Mesenteric fat pad (tissue), 1 donor: Measurements from ENCODE around the gene PHF5A. TPM values are rescaled to one million over a fixed set of nuclear protein-coding genes. Genes with fewer than 3 reads are reported as not detected.
A peak's percentile ranks its signal among the peaks of the same experiment; 100 is the strongest.

Experiments
- DNase-seq: peaks from one replicate; pipeline ENCODE4 v3.0.0-alpha.2; 2020; ENCODE audit warnings: low spot score
- long read RNA-seq: library from polyadenylated mRNA; unstranded; transcript quantifications from one replicate; pipeline ENCODE4 v2.0.0, GENCODE V29; 2020
- total RNA-seq: library from RNA; stranded (reverse); fragmentation: NEBNext Ultra II Directional; extraction: Animal tissue kit (Norgen Biotek cat#: 25700); gene quantifications from one replicate; pipeline ENCODE4 v1.2.1, GENCODE V29; 2021
- donor health status: DM: yes; HTN: yes; CAD: no.

PHF5A gene, protein sequence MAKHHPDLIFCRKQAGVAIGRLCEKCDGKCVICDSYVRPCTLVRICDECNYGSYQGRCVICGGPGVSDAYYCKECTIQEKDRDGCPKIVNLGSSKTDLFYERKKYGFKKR
- total RNA-seq: 35.9 TPM
- long read RNA-seq, transcript PHF5A-201 (4 exons, 1,086 nt): major isoform, 10 of 11 reads
- long read RNA-seq, partial matches to known transcripts: 0 of 11 reads
- long read RNA-seq, other reads (novel, unspliced or antisense): 1 of 11 reads

- peak; percentile 99 for DNase-seq
These were observed at the start of gene PHF5A, which contains the start of gene ACO2 for GRCh38 chr22:41468381-41469217. Gene PHF5A, minus strand, starts transcription at chr22:41468692. Its CDS starts 39 bp downstream, at chr22:41468653. Gene ACO2, plus strand, starts transcription at chr22:41469117. Its CDS starts 30 bp downstream, at chr22:41469147.

GRCh38 chr22:41518048-41518347, 49.5 kb upstream of the PHF5A start:
- no peak for DNase-seq

- DNase-seq: no peak
These were observed 48.9 kb upstream of the PHF5A start for GRCh38 chr22:41517172-41518047.

DNA sequence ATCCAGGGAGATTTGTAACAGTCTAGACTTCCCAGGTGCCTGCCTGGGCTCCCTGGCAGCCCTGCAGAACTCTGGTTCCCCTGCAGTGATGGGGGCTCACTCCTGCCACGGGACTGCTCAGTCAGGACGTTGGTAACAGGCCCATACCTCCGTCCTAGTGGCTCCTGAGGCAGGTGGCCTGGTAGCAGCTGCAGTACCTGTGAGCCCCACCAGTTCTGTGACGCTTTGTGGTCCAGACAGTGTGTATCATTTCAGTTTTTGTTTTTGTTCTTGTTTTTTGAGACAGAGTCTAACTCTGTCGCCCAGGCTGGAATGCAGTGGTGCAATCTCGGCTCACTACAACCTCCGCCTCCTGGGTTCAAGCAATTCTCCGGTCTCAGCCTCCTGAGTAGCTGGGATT, 48.0 kb upstream of the PHF5A start:
- no peak for DNase-seq

GRCh38 chr22:41513391-41513790, 44.9 kb upstream of the PHF5A start:
- DNase-seq: no peak

DNA sequence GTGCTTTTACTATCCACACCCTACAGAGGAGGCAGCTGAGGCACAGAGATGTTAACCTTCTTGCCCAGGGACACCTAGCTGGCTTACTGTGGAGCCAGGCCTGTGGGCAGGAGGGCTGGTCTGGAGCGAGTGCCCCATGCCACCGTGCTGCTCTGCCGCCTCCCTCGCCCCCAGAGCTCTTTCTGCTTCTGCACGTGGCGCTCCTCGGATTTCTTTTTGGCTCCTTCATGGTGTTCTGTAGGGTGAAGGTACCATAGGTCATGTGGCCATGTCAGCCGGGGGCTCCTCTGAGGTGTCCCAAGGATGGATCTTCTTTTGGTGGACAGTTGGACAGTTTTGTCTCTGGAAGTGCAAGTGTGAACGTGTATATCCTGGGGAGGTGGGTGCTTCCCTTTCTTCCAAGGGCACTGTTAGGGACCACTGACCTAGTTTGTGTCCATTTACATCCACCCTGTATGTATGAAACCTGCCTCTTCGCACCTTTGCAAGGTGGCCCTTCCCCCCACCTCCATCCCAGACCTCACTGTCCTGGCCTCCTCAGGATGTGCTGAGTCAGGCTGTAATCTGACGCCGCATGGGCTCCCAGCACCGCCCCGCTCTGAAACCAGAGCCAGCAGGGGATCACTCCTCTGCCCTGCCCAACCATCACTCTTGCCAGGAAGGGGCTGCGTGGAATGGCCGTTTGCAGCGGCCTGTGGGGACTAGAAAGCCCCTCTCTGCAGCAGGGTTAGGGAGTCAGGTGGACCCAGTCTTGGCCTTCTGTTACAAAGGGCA, 44.1 kb upstream of the PHF5A start:
- DNase-seq: no peak

GRCh38 chr22:41511521-41511968, 43.1 kb upstream of the PHF5A start:
- no peak for DNase-seq

- DNase-seq: no peak
These were observed 40.3 kb upstream of the PHF5A start for GRCh38 chr22:41508770-41509170.

DNA sequence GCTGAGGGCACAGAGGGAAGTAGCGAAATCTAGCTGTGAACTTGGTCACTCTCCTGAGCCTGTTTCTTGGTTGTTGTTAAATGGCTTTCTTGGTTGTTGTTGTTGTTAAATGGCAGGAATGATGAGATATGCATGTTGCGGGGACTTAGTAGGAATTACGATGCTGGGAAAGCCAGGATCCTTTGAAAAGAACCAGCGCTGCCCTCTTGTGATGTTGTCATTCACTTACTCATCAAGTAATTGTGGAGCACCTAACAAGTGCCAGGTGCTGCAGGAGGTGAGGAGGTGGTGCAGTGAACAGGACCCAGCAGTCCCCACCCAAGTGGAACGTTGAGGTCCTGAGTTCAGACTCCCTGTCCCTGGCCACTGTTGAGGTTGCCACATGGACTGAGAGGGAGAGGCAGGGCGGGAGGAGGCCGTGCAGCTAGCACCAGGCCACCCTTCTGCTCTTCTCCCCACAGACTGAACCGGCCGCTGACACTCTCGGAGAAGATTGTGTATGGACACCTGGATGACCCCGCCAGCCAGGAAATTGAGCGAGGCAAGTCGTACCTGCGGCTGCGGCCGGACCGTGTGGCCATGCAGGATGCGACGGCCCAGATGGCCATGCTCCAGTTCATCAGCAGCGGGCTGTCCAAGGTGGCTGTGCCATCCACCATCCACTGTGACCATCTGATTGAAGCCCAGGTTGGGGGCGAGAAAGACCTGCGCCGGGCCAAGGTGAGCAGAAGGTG, 39.0 kb upstream of the PHF5A start:
- DNase-seq: no peak

- no peak for DNase-seq
These were observed 37.2 kb upstream of the PHF5A start for GRCh38 chr22:41505511-41506220.

GRCh38 chr22:41504816-41505215, 36.3 kb upstream of the PHF5A start:
- DNase-seq: no peak

GRCh38 chr22:41504397-41504796, 35.9 kb upstream of the PHF5A start:
- no peak for DNase-seq

- DNase-seq: no peak
These were observed 32.7 kb upstream of the PHF5A start for GRCh38 chr22:41501209-41501608.

DNA sequence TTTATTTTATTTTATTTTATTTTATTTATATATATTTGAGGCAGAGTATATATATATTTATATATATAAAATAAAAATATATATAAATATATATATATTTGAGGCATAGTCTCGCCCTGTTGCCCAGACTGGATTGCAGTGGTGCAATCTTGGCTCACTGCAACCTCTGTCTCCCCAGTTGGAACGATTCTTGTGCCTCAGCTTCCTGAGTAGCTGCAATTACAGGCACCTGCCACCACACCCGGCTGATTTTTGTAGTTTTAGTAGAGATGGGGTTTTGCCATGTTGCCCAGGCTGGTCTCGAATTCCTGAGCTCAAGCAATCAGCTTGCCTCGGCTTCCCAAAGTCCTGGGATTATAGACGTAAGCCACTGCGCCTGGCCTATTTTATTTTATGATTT, 31.8 kb upstream of the PHF5A start:
- DNase-seq: no peak

DNA sequence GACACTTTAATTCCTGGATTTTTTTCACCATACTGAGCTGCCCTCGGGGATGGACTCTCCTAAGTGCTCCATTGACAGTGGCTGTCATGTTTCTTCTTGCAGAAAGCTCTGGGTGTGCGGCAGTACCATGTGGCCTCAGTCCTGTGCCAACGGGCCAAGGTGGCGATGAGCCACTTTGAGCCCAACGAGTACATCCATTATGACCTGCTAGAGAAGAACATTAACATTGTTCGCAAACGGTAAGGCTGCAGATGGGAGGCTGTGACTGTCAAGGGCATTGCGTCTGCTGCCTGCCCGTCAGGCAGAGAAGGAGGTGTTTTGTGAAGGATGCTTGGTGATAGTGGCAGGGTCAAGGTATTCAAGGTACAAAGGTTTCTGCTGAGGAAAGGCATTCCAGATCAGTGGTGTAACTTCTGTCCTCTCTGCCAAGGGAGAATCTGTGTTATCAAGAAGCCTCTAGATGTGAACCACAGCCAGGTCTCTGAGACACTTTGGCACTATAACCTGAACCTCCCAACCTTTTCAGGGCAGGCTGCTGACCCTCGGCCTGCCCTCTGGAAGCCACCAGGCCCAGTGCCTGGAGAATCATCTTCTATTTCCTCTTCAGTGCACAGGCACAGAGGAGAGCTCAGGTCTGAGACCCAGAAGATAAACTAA, 31.3 kb upstream of the PHF5A start:
- DNase-seq: no peak

GRCh38 chr22:41498303-41498835, 29.9 kb upstream of the PHF5A start:
- no peak for DNase-seq

DNA sequence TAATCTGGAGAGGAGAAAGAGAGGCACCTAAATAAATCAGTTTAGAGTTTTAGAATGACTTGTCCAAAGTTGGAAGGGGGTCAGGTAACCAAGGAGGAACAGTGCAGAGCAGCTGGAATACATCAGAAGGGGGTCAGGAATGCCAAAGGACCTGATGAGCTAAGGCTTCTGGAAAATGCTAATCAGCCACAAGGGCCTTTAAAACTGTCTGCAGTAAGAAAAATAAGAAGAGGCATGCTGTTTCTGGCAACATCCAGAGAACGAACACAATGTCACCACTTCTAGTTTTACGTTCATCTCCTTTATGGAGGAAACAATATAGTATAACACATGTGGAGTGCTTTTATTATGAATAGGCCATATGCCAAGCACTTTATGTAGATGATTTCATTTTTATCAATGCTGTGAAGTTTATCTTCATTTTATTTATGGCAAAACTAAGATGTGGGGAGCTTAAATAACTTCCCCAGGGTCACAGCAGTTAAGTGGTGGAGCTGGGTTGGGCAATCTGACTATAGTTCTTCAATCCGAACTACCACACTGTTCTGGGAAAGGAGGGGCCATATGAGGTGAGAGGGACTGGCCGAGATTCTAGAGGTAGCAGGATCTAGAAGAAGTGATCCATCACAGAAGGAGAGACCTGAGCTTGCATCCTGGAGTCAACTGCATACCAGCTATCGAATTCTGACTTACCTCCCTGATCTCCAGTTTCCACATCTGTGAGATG, 23.0 kb upstream of the PHF5A start:
- no peak for DNase-seq
